NCI-H446 treated with DMSO at 0.1 percent for 48 hours (cell line): ENCODE results near the gene MED31.
"Not testable (repeated sequence)": the region's sequence is repeated elsewhere in the genome, so short reads cannot be mapped to it uniquely, and the experiment has no call there.

ENCODE experiments used
- DNase-seq: peaks from one replicate; lab custom pipeline; 2025; lab: John Stamatoyannopoulos, UW

Gene MED31

GRCh38 chr17:6677158-6677831 is 25.9 kb upstream of the MED31 start:
- DNase-seq: no peak

GRCh38 chr17:6676802-6677157 is 25.4 kb upstream of the MED31 start:
- no peak for DNase-seq

- no peak for DNase-seq
Observed at GRCh38 chr17:6675201-6675825, 23.9 kb upstream of the MED31 start.

GRCh38 chr17:6674586-6674985 is 23.2 kb upstream of the MED31 start:
- DNase-seq: no peak

GRCh38 chr17:6671431-6671830 is 20.0 kb upstream of the MED31 start:
- DNase-seq: no peak

- DNase-seq: no peak
Observed at GRCh38 chr17:6670999-6671398, 19.6 kb upstream of the MED31 start.

- DNase-seq: no peak
Observed at GRCh38 chr17:6670571-6670970, 19.2 kb upstream of the MED31 start.

GRCh38 chr17:6669479-6670212 is 18.2 kb upstream of the MED31 start:
- DNase-seq: no peak

- no peak for DNase-seq
Observed at GRCh38 chr17:6668727-6669425, 17.5 kb upstream of the MED31 start.

GRCh38 chr17:6668219-6668618 is 16.8 kb upstream of the MED31 start:
- no peak for DNase-seq

GRCh38 chr17:6667516-6667915 is 16.1 kb upstream of the MED31 start:
- DNase-seq: no peak

GRCh38 chr17:6666557-6666956 is 15.2 kb upstream of the MED31 start:
- DNase-seq: no peak

GRCh38 chr17:6666077-6666521 is 14.7 kb upstream of the MED31 start:
- peak; percentile 24 for DNase-seq

GRCh38 chr17:6663200-6663599 is 11.8 kb upstream of the MED31 start:
- DNase-seq: not testable (repeated sequence)

GRCh38 chr17:6661464-6661848 is 10.1 kb upstream of the MED31 start:
- DNase-seq: no peak

GRCh38 chr17:6660805-6661463 is 9.5 kb upstream of the MED31 start:
- no peak for DNase-seq

GRCh38 chr17:6660101-6660500 is 8.7 kb upstream of the MED31 start:
- no peak for DNase-seq

- DNase-seq: not testable (repeated sequence)
Observed at GRCh38 chr17:6658411-6658810, 7.0 kb upstream of the MED31 start.

GRCh38 chr17:6657633-6658287 is 6.4 kb upstream of the MED31 start:
- DNase-seq: no peak

- not testable (repeated sequence) for DNase-seq
Observed at GRCh38 chr17:6656797-6657632, 5.6 kb upstream of the MED31 start.
